GM21515 (cell line): ENCODE measurements around the gene PTGIR.
A peak's percentile ranks its signal among the peaks of the same experiment; 100 is the strongest.

Source experiments
- ATAC-seq: cut with Tn5 transposase; IDR thresholded peaks from one replicate; pipeline ENCODE4 v1.9.1; 2021; ENCODE audit not compliant: unreplicated experiment

Gene PTGIR

GRCh38 chr19:46616631-46617322, 8.1 kb downstream of the PTGIR start:
- no peak for ATAC-seq

- ATAC-seq, result no peak
Observed at GRCh38 chr19:46615966-46616365, 8.9 kb downstream of the PTGIR start.

DNA sequence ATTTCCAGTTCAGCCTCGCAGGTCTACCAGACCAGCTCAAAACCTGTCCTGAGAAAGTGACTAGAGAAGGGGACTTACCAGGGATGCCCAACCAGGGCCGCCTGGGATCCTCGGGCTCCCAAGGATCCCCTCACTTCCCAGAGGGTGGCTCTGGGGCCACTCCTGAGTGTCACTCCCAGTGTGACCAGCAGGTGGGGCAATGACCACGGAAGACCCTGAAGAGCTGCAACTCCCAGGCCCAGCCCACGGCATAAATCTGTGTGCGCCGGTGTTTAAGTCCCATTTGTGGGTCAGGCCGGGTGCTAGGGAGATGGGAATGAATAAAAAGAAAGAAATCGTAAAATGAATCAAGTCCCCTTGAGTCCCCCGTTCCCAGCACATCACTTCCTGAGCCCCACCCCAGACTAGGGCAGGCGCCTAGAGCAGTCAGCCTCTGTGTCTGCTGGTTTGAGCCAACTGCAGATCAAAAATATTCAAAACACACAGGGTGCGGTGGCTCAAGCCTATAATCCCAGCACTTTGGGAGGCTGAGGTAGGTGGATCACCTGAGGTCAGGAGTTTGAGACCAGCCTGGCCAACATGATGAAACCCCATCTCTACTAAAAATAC, 10.7 kb downstream of the PTGIR start:
- ATAC-seq, result peak; percentile 41

- ATAC-seq, result no peak
Observed at GRCh38 chr19:46613525-46613924, 11.4 kb downstream of the PTGIR start.

- ATAC-seq, result no peak
Observed at GRCh38 chr19:46611776-46612175, 13.1 kb downstream of the PTGIR start.

DNA sequence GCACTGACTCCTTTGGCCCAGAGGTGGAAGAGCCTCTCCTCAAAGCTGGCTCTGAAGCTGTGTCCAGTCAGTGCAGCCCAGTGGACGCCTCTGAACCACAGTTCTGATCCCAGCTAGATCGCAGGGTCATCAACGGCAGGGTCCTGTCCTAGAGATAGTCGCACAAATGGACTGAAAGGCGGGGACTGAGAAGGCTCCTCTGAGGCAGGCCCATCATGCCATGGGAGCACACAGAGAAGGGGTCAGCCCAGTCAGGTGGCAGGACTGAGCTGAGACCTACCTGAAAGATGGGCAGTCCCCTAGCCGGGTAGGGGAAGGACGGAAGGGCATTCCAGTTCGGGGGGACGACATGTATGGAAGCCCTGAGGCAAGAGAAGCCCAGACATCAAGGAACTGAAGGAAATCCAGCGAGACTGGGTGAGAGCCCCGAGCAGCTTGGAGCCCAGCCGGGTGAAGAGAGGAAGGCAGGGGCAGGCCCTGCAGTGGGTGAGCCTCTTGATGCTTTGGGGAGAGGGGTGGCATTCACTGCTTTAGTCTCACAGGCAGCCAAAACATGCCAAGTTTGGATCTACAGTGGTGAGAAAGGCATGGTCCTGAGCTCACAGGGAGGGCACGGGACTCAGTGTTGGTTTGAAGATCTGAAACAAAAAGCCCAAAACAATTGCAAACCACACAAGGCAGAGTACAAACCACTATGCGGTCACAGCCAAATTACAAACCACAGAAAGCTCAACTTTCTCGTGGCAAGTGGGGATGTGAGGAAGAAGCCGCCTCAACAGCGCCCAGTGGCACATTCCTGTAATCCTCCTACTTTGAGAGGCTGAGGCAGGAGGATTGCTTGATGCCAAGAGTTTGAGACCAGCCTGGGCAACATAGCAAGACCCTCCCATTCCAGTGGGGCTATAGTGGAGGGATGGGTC, 13.8 kb downstream of the PTGIR start:
- no peak for ATAC-seq

- no peak for ATAC-seq
Observed at GRCh38 chr19:46610413-46610775, 14.5 kb downstream of the PTGIR start.

DNA sequence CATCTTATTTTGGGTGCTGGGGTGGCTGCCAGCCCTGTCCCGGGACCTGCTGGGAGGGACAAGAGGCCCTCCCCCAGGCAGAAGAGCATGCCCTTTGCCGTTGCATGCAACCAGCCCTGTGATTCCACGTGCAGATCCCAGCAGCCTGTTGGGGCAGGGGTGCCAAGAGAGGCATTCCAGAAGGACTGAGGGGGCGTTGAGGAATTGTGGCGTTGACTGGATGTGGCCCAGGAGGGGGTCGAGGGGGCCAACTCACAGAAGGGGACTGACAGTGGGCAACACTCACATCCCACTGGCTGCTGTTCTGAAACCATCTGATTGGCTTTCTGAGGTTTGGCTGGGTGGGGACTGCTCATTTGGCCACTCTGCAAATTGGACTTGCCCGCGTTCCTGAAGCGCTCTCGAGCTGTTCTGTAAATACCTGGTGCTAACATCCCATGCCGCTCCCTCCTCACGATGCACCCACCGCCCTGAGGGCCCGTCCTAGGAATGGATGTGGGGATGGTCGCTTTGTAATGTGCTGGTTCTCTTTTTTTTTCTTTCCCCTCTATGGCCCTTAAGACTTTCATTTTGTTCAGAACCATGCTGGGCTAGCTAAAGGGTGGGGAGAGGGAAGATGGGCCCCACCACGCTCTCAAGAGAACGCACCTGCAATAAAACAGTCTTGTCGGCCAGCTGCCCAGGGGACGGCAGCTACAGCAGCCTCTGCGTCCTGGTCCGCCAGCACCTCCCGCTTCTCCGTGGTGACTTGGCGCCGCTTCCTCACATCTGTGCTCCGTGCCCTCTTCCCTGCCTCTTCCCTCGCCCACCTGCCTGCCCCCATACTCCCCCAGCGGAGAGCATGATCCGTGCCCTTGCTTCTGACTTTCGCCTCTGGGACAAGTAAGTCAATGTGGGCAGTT, 15.1 kb downstream of the PTGIR start:
- ATAC-seq, result no peak

DNA sequence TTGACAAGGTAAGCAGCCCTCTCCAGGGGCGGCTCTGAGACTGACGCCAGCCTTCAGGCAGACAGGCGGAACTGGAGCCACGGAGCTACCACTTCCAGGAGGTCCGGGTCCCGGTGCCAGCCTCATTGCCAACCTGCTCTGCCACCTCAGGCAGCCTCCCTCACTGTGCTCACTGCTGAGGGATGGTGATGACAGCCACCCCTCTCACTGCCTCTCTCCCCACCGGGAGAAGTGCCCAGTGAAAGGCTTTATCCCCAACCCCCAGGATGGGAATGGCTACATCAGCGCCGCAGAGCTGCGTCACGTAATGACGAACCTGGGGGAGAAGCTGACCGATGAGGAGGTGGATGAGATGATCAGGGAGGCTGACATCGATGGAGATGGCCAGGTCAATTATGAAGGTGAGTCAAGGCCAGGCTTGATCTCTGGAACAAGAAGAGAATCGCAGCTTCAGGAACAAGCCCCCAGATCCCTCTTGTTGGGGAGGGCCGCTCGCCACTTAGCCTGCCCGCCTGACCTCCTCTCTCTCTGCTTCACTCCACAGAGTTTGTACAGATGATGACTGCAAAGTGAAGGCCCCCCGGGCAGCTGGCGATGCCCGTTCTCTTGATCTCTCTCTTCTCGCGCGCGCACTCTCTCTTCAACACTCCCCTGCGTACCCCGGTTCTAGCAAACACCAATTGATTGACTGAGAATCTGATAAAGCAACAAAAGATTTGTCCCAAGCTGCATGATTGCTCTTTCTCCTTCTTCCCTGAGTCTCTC, 16.1 kb downstream of the PTGIR start:
- ATAC-seq, result no peak

GRCh38 chr19:46608178-46608577, 16.7 kb downstream of the PTGIR start:
- no peak for ATAC-seq

DNA sequence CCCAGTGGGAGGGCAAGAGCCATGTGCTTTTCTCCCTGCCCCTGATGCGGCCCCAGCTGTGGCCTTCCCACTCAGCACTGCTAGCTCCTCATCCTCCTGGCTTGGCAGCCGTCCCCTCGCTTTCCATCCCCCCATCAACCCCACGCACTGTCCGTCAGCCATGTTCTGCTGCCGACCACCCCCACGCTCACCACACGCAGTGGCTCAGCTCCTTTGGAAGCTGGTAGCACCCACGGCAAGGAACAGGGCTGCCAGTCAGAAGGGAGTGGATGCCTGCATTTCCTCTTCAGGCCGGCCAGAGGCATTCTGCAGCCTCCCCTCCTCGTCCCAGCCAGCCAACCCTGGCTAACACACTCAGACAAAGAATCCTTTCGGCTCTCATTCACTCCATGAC, 17.4 kb downstream of the PTGIR start:
- no peak for ATAC-seq

- no peak for ATAC-seq
Observed at GRCh38 chr19:46606681-46607447, 18.0 kb downstream of the PTGIR start.

GRCh38 chr19:46606019-46606418, 18.9 kb downstream of the PTGIR start:
- no peak for ATAC-seq

- no peak for ATAC-seq
Observed at GRCh38 chr19:46605356-46605821, 19.5 kb downstream of the PTGIR start.

- ATAC-seq, result no peak
Observed at GRCh38 chr19:46604781-46605355, 20.0 kb downstream of the PTGIR start.

GRCh38 chr19:46603752-46604231, 21.1 kb downstream of the PTGIR start:
- ATAC-seq, result no peak

- no peak for ATAC-seq
Observed at GRCh38 chr19:46603195-46603637, 21.7 kb downstream of the PTGIR start.

GRCh38 chr19:46602392-46603194, 22.3 kb downstream of the PTGIR start:
- no peak for ATAC-seq
